Mucosa of rectum (tissue), 2 donors: ENCODE data around the gene POU3F1.
A peak's percentile ranks its signal among the peaks of the same experiment; 100 is the strongest.

ENCODE experiments used
- H3K27ac ChIP-seq, 2 donors: one replicate each; pipeline ENCODE4 v1.7.0; 2013; ENCODE audit warnings: inconsistent platforms in 2 of 2, low read depth in 2 of 2, low read length in 2 of 2
- H3K27me3 ChIP-seq, 2 donors: one replicate each; pipeline ENCODE4 v1.7.0; 2013; ENCODE audit warnings: low read length in 2 of 2; ENCODE audit not compliant: control insufficient read depth in 2 of 2, insufficient read depth in 2 of 2
- H3K36me3 ChIP-seq, 2 donors: one replicate each; pipeline ENCODE4 v1.7.0; 2013; ENCODE audit warnings: low read length in 2 of 2; ENCODE audit not compliant: control insufficient read depth in 2 of 2, insufficient read depth in 2 of 2
- H3K4me1 ChIP-seq, 2 donors: one replicate each; pipeline ENCODE4 v1.7.0; 2013; ENCODE audit warnings: low read length in 2 of 2, mild to moderate bottlenecking in 1 of 2; ENCODE audit not compliant: control insufficient read depth in 2 of 2, insufficient read depth in 2 of 2
- H3K4me3 ChIP-seq, 2 donors: one replicate each; pipeline ENCODE4 v1.7.0; 2013; ENCODE audit warnings: low read length in 2 of 2
- H3K9ac ChIP-seq, 2 donors: one replicate each; pipeline ENCODE4 v1.7.0; 2013; ENCODE audit warnings: low read length in 2 of 2, low read depth in 1 of 2, mild to moderate bottlenecking in 1 of 2
- H3K9me3 ChIP-seq, 2 donors: one replicate each; pipeline ENCODE4 v1.7.0; 2013; ENCODE audit warnings: low read length in 2 of 2; ENCODE audit not compliant: control insufficient read depth in 2 of 2
- donor health status: healthy.
- donor health status: Normal muscosa, but diverticular disease.

POU3F1 gene

DNA sequence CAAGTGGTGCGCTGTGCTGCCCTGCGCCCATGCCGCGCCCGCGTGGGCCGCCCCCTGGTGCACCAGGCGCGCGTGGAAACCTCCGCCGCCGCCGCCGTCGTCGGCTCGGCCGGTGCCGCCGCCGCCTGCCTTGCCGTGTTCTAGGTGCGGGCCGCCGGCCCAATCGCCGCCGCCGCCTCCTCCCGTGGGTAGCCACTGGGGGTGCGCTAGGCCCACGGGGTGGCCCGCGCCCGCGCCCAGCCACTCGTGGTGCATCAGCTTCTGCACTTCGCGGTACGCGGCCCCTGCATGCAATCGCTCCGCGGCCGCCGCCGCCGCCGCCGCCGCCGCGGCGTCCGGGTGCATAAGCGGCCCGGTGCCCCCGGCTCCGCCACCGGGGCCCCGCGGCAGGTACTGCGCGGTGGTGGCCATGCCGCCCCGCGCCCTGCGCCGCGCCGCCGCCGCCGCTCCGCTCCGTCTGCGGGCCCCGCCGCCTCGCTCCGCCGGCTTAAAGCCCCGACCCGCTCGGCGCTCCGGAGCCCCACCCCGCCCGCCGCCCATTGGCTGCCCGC lies at the start of gene POU3F1:
Gene POU3F1, minus strand, starts transcription at position 461 of the 551 bp plus-strand sequence. Its CDS starts 50 bp downstream, at position 411.
- Histone ChIP-seq H3K27ac (no peak within 1 kb of the TSS), H3K36me3 (no peaks in the 10 kb centered on the region), H3K4me3 (peak within 1 kb of the TSS; percentile 37 to 57), H3K9ac (peak within 1 kb of the TSS in 1 of 2 donors; percentile 34), H3K9me3 (no peaks in the 10 kb centered on the region), H3K27me3 (peaks cover 38 to 56% of the 10 kb centered on the region in 2 donors), H3K4me1 (peaks cover 4 to 8% of the 10 kb centered on the region in 2 donors)

DNA sequence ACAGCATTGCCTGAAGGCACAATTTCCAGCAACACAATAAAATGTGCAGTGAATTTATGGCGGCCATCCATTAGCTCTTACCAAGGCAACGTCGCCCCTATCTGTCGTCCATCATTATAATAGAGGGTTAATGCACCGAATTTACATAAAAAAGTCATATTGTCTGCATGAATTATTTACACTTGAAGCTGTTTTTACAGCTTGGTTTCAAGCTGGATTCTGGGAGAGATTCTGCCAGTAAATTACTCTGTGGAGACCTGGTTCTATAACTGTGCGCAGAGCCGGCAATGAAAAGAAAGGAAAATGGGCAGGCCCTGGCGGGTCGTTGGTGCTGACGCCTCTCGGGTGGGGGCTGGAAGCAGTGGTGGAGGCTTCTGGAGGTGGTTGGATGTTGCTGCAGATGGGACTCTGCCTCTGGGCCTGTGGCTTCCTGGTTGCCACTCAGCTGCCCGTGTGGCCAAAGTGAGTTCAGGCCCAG lies 48.9 kb upstream of the POU3F1 start:
- Histone ChIP-seq H3K27ac (no peak overlapping the region), H3K9me3 (no peaks in the 10 kb centered on the region), H3K9ac (no peak overlapping the region), H3K27me3 (peaks cover 3% of the 10 kb centered on the region in 2 donors), H3K36me3 (no peaks in the 10 kb centered on the region), H3K4me1 (peaks cover 0 to 8% of the 10 kb centered on the region in 2 donors), H3K4me3 (no peak overlapping the region)

DNA sequence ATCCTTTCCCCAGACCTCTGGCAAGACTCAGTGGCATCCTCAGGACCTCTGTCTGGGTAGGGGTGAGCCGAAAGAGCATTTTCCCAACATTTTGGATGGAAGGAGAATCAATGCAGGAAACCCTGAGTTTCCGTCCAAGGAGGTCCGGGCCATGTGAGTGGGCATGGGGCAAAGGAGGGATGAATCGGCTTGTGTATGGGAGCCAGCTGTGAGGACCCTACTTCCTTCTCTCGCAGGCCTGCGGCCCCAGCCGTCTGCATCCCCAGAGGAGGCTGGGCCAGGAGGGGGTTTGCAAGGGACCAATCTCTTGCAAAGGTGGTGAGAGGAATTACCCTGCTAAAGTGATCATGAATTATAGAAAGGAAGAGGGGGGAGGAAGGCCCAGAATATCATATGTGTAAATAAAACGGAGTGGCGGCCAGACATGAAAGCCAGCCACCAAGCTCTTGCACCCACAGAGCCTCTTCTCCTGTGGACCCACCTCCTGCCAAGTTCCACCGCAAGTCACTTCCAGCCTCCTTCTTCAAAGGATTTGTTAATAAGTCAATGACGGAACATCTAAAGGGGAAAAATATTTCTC lies 48.2 kb upstream of the POU3F1 start:
- Histone ChIP-seq H3K4me3 (no peak overlapping the region), H3K9ac (no peak overlapping the region), H3K4me1 (peaks cover 0 to 8% of the 10 kb centered on the region in 2 donors), H3K36me3 (no peaks in the 10 kb centered on the region), H3K27me3 (peaks cover 3% of the 10 kb centered on the region in 2 donors), H3K9me3 (no peaks in the 10 kb centered on the region), H3K27ac (no peak overlapping the region)

DNA sequence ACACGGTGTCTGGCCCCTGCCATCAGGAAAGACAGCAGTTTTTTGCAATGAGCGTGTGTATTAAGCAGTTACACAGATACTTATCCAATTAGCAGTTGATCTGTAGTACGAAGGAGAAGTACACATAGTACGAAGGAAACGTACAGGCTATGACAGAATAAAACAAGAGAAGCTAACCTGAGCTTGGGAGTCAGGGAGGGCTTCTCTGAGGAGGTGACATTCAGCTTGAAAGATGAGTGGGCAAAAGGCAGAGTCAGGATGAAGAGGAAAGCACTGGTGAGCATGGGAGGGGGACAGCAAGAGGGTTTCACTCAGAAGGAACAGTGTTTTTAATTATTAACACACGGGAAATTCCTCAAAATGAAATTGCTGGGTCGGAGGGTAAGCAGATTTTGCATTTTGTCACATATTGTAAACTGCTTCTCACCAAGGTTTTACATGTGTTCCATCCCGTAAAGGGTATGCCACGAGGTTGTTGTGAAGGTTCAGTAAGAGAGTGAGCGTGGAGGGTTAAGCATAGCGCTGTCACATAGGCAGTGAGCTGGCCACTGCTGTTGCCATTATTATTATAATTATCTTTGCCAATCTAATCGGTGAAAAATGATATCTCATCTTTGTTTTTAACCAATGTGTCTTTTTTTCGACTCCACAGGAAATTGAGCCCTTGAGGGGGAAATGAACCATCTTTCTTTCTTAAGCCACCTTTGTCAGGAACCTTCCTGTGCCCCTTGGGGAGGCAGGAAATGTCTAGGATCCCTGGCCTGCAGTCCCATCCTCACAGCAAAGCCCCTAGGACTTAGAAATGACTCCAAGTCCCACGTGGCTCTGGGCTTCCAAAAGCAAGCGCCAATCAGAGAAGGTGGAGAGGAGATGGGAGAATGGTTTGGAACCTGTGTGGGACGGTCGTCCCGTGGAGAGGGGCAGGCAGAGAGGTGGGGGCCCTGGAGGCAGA lies 47.3 kb upstream of the POU3F1 start:
- no peaks in the 10 kb centered on the region for H3K9me3 ChIP-seq
- no peak overlapping the region for H3K27ac ChIP-seq
- H3K4me1 ChIP-seq: peaks cover 0 to 8% of the 10 kb centered on the region in 2 donors
- H3K36me3 ChIP-seq: no peaks in the 10 kb centered on the region
- H3K4me3 ChIP-seq: no peak overlapping the region
- H3K9ac ChIP-seq: no peak overlapping the region
- H3K27me3 ChIP-seq: peaks cover 3 to 6% of the 10 kb centered on the region in 2 donors

DNA sequence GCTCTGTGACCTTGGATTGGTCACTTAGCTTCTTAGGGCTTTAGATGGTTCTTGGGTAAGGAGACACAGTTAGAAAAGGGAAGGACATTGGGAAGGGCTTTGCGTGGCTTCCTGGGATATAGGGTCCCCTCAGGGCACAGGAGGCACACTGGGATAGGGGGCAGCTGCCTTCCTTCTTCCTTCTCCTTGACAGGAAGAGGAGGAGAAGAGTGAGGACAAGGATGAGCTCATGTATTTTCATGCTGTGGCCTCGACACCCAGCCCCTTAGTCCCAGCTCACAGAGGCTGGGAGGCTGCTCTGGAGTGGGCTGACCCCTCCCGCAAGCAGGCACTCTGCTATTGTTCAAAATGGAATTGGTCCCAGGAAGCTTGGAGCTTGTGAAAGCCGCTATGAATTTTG lies 45.7 kb upstream of the POU3F1 start:
- peaks cover 3 to 6% of the 10 kb centered on the region in 2 donors for H3K27me3 ChIP-seq
- no peak overlapping the region for H3K9ac ChIP-seq
- H3K36me3 ChIP-seq: no peaks in the 10 kb centered on the region
- no peak overlapping the region for H3K4me3 ChIP-seq
- no peaks in the 10 kb centered on the region for H3K9me3 ChIP-seq
- H3K4me1 ChIP-seq: peaks cover 0 to under 1% of the 10 kb centered on the region in 2 donors
- H3K27ac ChIP-seq: no peak overlapping the region

DNA sequence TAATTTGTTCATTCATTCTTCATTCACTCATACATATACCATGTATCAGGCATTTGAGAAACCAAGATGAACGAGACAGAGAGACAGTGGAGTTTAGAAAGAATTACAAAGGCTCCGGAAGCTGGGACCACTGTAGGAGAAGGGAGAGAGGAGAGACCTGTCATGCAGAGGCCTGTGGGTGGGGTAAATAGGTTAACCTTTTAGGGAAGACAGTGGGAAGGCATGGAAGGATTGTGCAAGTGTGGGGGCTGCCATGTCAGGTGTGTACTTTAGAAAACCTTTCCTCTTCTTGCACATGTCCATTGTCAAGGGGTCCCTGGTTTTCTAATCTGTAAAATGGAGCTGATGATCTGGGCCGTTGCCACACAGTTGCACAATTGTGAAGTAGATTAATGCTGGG lies 44.2 kb upstream of the POU3F1 start:
- Histone ChIP-seq H3K27me3 (peaks cover 3 to 6% of the 10 kb centered on the region in 2 donors), H3K4me1 (no peaks in the 10 kb centered on the region)

DNA sequence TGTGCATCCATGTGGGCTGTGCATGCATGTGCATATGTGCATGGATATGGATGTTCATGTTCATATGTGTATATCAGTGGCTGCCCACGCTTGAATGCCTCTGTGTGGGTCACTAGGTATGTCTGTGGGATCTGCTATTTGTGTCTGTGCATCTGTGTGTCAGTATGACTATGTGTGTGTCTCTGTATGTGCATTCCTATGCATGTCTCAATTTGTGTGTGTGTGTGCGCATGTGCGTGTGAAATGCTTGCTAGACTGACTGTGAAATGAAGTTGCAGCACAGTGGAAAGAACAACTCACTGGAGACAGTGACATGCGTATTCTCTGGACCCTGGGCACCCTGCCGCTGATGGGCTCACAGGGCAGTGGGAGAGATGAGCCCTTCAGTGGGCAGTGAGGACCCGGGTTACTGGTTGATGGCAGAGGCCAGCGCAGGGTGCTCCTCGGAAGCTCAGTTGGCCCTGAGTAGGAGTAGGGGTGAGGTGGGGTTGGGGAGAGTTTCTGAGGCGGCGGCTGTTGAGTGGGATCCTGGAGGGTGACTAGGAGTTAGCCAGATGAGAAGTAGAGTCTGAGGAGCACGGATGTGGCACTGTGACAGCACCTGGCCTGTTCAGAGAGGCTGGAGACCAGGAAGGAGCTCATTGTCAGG lies 43.2 kb upstream of the POU3F1 start:
- no peak overlapping the region for H3K9ac ChIP-seq
- H3K27me3 ChIP-seq: peaks cover 3 to 6% of the 10 kb centered on the region in 2 donors
- no peak overlapping the region for H3K27ac ChIP-seq
- H3K9me3 ChIP-seq: no peaks in the 10 kb centered on the region
- no peak overlapping the region for H3K4me3 ChIP-seq
- H3K36me3 ChIP-seq: no peaks in the 10 kb centered on the region
- no peaks in the 10 kb centered on the region for H3K4me1 ChIP-seq

More for the DNA sequence above, 44.2 kb upstream of the POU3F1 start:
- Histone ChIP-seq H3K4me3 (no peak overlapping the region), H3K36me3 (no peaks in the 10 kb centered on the region), H3K27ac (no peak overlapping the region), H3K9ac (no peak overlapping the region), H3K9me3 (no peaks in the 10 kb centered on the region)

DNA sequence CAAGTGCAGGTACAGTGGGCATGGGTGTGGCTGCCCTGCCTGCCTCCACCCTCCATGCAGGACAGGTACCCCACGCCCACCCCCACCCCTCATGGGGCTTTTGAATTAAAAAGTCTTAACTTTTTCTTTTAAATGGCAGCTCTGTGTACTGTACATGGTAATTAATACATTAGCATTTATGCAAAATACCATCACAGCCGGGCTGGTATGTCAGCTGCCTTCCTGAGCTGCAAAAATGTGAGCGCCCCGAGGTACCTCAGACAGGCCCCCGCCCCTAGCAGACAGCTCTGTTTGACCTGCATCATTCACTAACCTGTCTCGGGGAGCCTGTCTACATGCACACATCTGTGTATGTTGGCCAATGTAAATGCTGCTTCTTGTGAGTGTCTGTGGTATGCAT lies 42.2 kb upstream of the POU3F1 start:
- H3K4me1 ChIP-seq: no peaks in the 10 kb centered on the region
- H3K27me3 ChIP-seq: peaks cover 3 to 6% of the 10 kb centered on the region in 2 donors
- no peak overlapping the region for H3K9ac ChIP-seq
- no peak overlapping the region for H3K27ac ChIP-seq
- no peaks in the 10 kb centered on the region for H3K36me3 ChIP-seq
- no peaks in the 10 kb centered on the region for H3K9me3 ChIP-seq
- no peak overlapping the region for H3K4me3 ChIP-seq

DNA sequence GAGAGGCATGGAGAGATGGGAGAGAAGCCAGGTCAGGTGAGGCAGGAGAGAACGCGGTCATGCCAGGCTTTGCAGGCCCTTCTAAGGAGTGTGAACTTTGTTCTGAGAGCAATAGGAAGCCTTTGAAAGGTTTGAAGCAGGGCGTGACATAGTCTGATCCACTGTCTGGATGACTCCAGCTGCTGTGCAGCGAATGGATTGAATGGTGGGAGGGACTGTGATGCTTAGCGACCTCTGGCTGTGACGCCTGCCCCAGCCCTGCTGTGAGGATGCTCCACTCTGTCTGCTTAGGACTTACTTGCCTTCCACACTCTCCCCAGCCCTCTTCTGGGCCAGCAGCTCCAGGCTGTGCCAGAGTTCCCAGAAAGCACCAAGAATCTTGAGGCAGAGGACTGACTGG lies 41.8 kb upstream of the POU3F1 start:
- Histone ChIP-seq H3K9ac (no peak overlapping the region), H3K4me3 (no peak overlapping the region), H3K27ac (no peak overlapping the region), H3K4me1 (no peaks in the 10 kb centered on the region), H3K27me3 (peaks cover 2 to 3% of the 10 kb centered on the region in 2 donors), H3K9me3 (no peaks in the 10 kb centered on the region), H3K36me3 (no peaks in the 10 kb centered on the region)
